HCT116 (cell line): ENCODE measurements around the gene VEPH1.

Source experiments
- ATF3 ChIP-seq: IDR thresholded peaks from 2 replicates; pipeline ENCODE4 v1.6.1; 2012
- CTCF ChIP-seq, 3 experiments: fragments of 200-600 bp in 1 of 3; sonication (generic) in 1 of 3; IDR thresholded peaks in 2 of 3; conservative IDR thresholded peaks in 1 of 3; 2 replicates each; pipeline ENCODE4 v1.5.1; 2012 to 2017; ENCODE audit warnings: low read depth in 2 of 3, low read length in 2 of 3, antibody characterized with exemption in 1 of 3, borderline replicate concordance in 1 of 3, control low read depth in 1 of 3, mild to moderate bottlenecking in 1 of 3, mixed read lengths in 1 of 3, mixed run types in 1 of 3, moderate library complexity in 1 of 3; ENCODE audit not compliant: insufficient read depth in 1 of 3
- EGR1 ChIP-seq: IDR thresholded peaks from 2 replicates; pipeline ENCODE4 v1.6.1; 2012; ENCODE audit warnings: low read depth
- EZH2 ChIP-seq: fragments of 200-600 bp; sonication (generic); IDR thresholded peaks from 2 replicates; pipeline ENCODE4 v1.6.1; 2017; ENCODE audit warnings: antibody characterized with exemption, mixed run types
- EZH2phosphoT487 ChIP-seq: fragments of 200-600 bp; IDR thresholded peaks from 2 replicates; pipeline ENCODE4 v1.6.1; 2018; ENCODE audit warnings: antibody characterized with exemption, borderline replicate concordance
- MAX ChIP-seq: IDR thresholded peaks from 2 replicates; pipeline ENCODE4 v1.6.1; 2012
- POLR2AphosphoS5 ChIP-seq: IDR thresholded peaks from 2 replicates; pipeline ENCODE4 v1.6.1; 2011; ENCODE audit warnings: mild to moderate bottlenecking, low read depth, low read length, moderate library complexity
- RAD21 ChIP-seq: IDR thresholded peaks from 2 replicates; pipeline ENCODE4 v1.6.1; 2012; ENCODE audit warnings: low read depth, mild to moderate bottlenecking
- REST ChIP-seq: IDR thresholded peaks from 2 replicates; pipeline ENCODE4 v1.6.1; 2012; ENCODE audit warnings: low read depth
- TCF7L2 ChIP-seq: IDR thresholded peaks from 2 replicates; pipeline ENCODE4 v1.7.0; 2011; ENCODE audit warnings: borderline replicate concordance, inconsistent platforms; ENCODE audit not compliant: insufficient read depth, insufficient read length; ENCODE audit errors: extremely low read depth
- YY1 ChIP-seq: IDR thresholded peaks from 2 replicates; pipeline ENCODE4 v1.6.1; 2011; ENCODE audit warnings: low read length, low read depth, moderate library complexity, mild to moderate bottlenecking; ENCODE audit not compliant: insufficient replicate concordance; ENCODE audit errors: extremely low read depth
- ZFX ChIP-seq: fragments of 450-650 bp; IDR thresholded peaks from 2 replicates; pipeline ENCODE4 v1.6.1; 2017

GRCh38 chr3:157495846-157496245, 7.4 kb downstream of the VEPH1 start:
- no peak for TF ChIP-seq EZH2phosphoT487
- TF ChIP-seq MAX, result no peak
- no peak for TF ChIP-seq CTCF (IDR thresholded peaks at IDR 0.05 in 2 of 3, conservative IDR thresholded peaks at IDR 0.05 in 1 of 3; ENCODE audit: borderline replicate concordance in 1 of 3, insufficient read depth in 1 of 3, low read depth in 2 of 3, low read length in 2 of 3)
- TF ChIP-seq RAD21, result no peak
- TF ChIP-seq POLR2AphosphoS5, result no peak
- no peak for TF ChIP-seq ZFX
- TF ChIP-seq EZH2, result no peak
- no peak for TF ChIP-seq EGR1
- no peak for TF ChIP-seq TCF7L2
- no peak for TF ChIP-seq ATF3
- TF ChIP-seq REST, result no peak
- no peak for TF ChIP-seq YY1
